Activated CD8-positive, alpha-beta memory T cell treated with anti-CD3 and anti-CD28 coated beads, Interleukin-2, amount 50 U/mL, for 4 hours (primary cell): ENCODE results near the gene RFX8.
A peak's percentile ranks its signal among the peaks of the same experiment; 100 is the strongest.

Source experiments
- DNase-seq: peaks from one replicate; pipeline ENCODE4 v3.0.0-alpha.2; 2020

Gene RFX8

GRCh38 chr2:101405351-101405899 is 69.5 kb downstream of the RFX8 start:
- no peak for DNase-seq

GRCh38 chr2:101403745-101404144 is 71.2 kb downstream of the RFX8 start:
- no peak for DNase-seq

GRCh38 chr2:101402630-101403029 is 72.3 kb downstream of the RFX8 start:
- DNase-seq: no peak

GRCh38 chr2:101401906-101402305 is 73.0 kb downstream of the RFX8 start:
- DNase-seq: no peak

- DNase-seq: no peak
Measured at GRCh38 chr2:101401326-101401665, 73.6 kb downstream of the RFX8 start.

- no peak for DNase-seq
Measured at GRCh38 chr2:101400506-101401325, 74.2 kb downstream of the RFX8 start.

GRCh38 chr2:101400048-101400447 is 74.9 kb downstream of the RFX8 start:
- no peak for DNase-seq

GRCh38 chr2:101399021-101399799 is 75.7 kb downstream of the RFX8 start:
- DNase-seq: no peak

GRCh38 chr2:101398116-101398821 is 76.6 kb downstream of the RFX8 start:
- DNase-seq: no peak

GRCh38 chr2:101396316-101396717 is 78.6 kb downstream of the RFX8 start:
- DNase-seq: no peak

- DNase-seq: no peak
Measured at GRCh38 chr2:101395545-101396315, 79.2 kb downstream of the RFX8 start.

GRCh38 chr2:101388232-101388631 is 86.7 kb downstream of the RFX8 start:
- DNase-seq: no peak

GRCh38 chr2:101387151-101387834 is 87.6 kb downstream of the RFX8 start, which contains the start of gene CREG2:
CREG2 (minus strand) TSS chr2:101387503; CDS start chr2:101387457, 46 bp downstream.
- DNase-seq: peak; percentile 47

- no peak for DNase-seq
Measured at GRCh38 chr2:101386599-101387150, 88.2 kb downstream of the RFX8 start.

GRCh38 chr2:101383016-101383541 is 91.8 kb downstream of the RFX8 start:
- DNase-seq: no peak

- no peak for DNase-seq
Measured at GRCh38 chr2:101382442-101382841, 92.5 kb downstream of the RFX8 start.

GRCh38 chr2:101380376-101380775 is 94.5 kb downstream of the RFX8 start:
- no peak for DNase-seq

GRCh38 chr2:101379091-101379490 is 95.8 kb downstream of the RFX8 start:
- no peak for DNase-seq

GRCh38 chr2:101375653-101376052 is 99.3 kb downstream of the RFX8 start:
- DNase-seq: no peak

- no peak for DNase-seq
Measured at GRCh38 chr2:101374821-101375561, 99.9 kb downstream of the RFX8 start.
